COLO829 (cell line): ENCODE measurements around the gene CAPSL.
"Not testable (repeated sequence)": the region's sequence is repeated elsewhere in the genome, so short reads cannot be mapped to it uniquely, and the experiment has no call there.

Experiments used
- DNase-seq: peaks from one replicate; pipeline ENCODE4 v3.0.0; 2012; ENCODE audit warnings: low spot score

The CAPSL gene

GRCh38 chr5:35904443-35905132 lies 33.8 kb downstream of the CAPSL start:
- DNase-seq: no peak

GRCh38 chr5:35903631-35904203 lies 34.7 kb downstream of the CAPSL start:
- no peak for DNase-seq

- DNase-seq: no peak
These were observed 36.3 kb downstream of the CAPSL start for GRCh38 chr5:35902046-35902672.

- DNase-seq: no peak
These were observed 37.3 kb downstream of the CAPSL start for GRCh38 chr5:35900972-35901695.

- no peak for DNase-seq
These were observed 38.6 kb downstream of the CAPSL start for GRCh38 chr5:35899800-35900199.

GRCh38 chr5:35898952-35899660 lies 39.3 kb downstream of the CAPSL start:
- no peak for DNase-seq

- DNase-seq: no peak
These were observed 44.3 kb downstream of the CAPSL start for GRCh38 chr5:35894131-35894530.

GRCh38 chr5:35892799-35893198 lies 45.6 kb downstream of the CAPSL start:
- not testable (repeated sequence) for DNase-seq

- DNase-seq: no peak
These were observed 48.1 kb downstream of the CAPSL start for GRCh38 chr5:35890021-35891020.

GRCh38 chr5:35887321-35888100 lies 50.9 kb downstream of the CAPSL start:
- DNase-seq: no peak

- no peak for DNase-seq
These were observed 52.0 kb downstream of the CAPSL start for GRCh38 chr5:35886381-35886780.

GRCh38 chr5:35884773-35885172 lies 53.6 kb downstream of the CAPSL start:
- DNase-seq: no peak

- peak; percentile 74 for DNase-seq
These were observed 54.1 kb downstream of the CAPSL start for GRCh38 chr5:35884191-35884769.

GRCh38 chr5:35881758-35882157 lies 56.7 kb downstream of the CAPSL start:
- DNase-seq: peak; percentile 22

- DNase-seq: no peak
These were observed 58.3 kb downstream of the CAPSL start for GRCh38 chr5:35880156-35880555.

GRCh38 chr5:35879649-35880048 lies 58.8 kb downstream of the CAPSL start:
- no peak for DNase-seq

GRCh38 chr5:35879096-35879495 lies 59.3 kb downstream of the CAPSL start:
- DNase-seq: no peak

GRCh38 chr5:35878079-35878478 lies 60.3 kb downstream of the CAPSL start:
- no peak for DNase-seq

- no peak for DNase-seq
These were observed 60.8 kb downstream of the CAPSL start for GRCh38 chr5:35877655-35878054.

- no peak for DNase-seq
These were observed 61.5 kb downstream of the CAPSL start for GRCh38 chr5:35876922-35877321.
